ENCODE measurements around the gene SMARCA5. TPM values are rescaled to one million over a fixed set of nuclear protein-coding genes. Genes with fewer than 3 reads are reported as not detected.
"Not testable (repeated sequence)": the region's sequence is repeated elsewhere in the genome, so short reads cannot be mapped to it uniquely, and the experiment has no call there.

The SMARCA5 gene
- total RNA-seq, 1 experiment from 2014 or later: 37.4 TPM

DNA sequence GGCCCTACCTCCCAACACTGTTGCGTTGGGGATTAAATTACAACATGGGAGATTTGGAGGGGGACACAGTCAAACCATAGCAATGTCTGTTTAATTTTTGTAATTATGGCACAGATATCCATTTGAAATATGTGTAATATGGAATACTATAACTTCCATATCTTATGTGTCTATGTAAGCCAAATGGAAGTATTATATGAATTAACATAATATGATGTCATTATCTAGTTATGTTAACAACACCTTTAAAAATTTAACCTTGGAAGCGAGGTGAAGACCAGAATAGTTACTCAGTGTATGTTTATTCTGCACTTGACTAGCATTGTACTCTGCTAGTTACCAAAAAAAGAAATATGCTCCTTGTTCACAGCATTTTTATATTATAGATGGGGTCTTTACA, 4.3 kb downstream of the SMARCA5 start:
- Mint-ChIP-seq H3K9me3 (ENCODE audit: low read depth, unreplicated experiment) (no peaks in the 10 kb centered on the region), H3K27ac (ENCODE audit: unreplicated experiment) (no peak overlapping the region), H3K4me3 (ENCODE audit: low read depth, unreplicated experiment) (no peak overlapping the region), H3K4me1 (ENCODE audit: low read depth, unreplicated experiment) (peaks cover 12% of the 10 kb centered on the region), H3K36me3 (ENCODE audit: insufficient read depth, unreplicated experiment) (peaks cover 30% of the 10 kb centered on the region), H3K27me3 (ENCODE audit: unreplicated experiment) (no peaks in the 10 kb centered on the region)
- CTCF ChIA-PET: no interaction called here
- no TSS peak for BruUV-seq (replicated peaks)
- DNase-seq: no peak
- intact Hi-C loops (cut with micrococcal nuclease; ENCODE audit: unreplicated experiment): no loop called here
- TF ChIP-seq, protein P1, sequence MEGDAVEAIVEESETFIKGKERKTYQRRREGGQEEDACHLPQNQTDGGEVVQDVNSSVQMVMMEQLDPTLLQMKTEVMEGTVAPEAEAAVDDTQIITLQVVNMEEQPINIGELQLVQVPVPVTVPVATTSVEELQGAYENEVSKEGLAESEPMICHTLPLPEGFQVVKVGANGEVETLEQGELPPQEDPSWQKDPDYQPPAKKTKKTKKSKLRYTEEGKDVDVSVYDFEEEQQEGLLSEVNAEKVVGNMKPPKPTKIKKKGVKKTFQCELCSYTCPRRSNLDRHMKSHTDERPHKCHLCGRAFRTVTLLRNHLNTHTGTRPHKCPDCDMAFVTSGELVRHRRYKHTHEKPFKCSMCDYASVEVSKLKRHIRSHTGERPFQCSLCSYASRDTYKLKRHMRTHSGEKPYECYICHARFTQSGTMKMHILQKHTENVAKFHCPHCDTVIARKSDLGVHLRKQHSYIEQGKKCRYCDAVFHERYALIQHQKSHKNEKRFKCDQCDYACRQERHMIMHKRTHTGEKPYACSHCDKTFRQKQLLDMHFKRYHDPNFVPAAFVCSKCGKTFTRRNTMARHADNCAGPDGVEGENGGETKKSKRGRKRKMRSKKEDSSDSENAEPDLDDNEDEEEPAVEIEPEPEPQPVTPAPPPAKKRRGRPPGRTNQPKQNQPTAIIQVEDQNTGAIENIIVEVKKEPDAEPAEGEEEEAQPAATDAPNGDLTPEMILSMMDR (IDR thresholded peaks at IDR 0.05; ENCODE audit: unreplicated experiment): no peak

DNA sequence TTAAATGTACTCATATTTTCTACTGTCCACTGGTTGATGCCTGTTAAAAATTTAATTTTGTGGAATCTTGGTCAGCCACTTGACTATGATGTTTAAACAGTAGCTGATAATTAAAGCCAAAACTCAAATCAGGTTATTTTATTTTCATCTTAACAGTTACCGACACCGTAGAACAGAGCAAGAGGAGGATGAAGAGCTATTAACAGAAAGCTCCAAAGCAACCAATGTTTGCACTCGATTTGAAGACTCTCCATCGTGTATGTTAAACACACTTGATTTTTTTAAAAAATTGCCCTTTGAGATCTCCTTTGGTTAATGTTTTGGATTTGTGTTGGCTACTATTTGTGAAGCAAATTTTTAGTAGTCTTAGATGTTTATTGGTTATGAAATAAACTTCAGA, 10.7 kb downstream of the SMARCA5 start:
- no peak overlapping the region for H3K27ac Mint-ChIP-seq (ENCODE audit: unreplicated experiment)
- CTCF ChIA-PET: no interaction called here
- no peaks in the 10 kb centered on the region for H3K27me3 Mint-ChIP-seq (ENCODE audit: unreplicated experiment)
- H3K4me1 Mint-ChIP-seq (ENCODE audit: low read depth, unreplicated experiment): peaks cover 8% of the 10 kb centered on the region
- intact Hi-C loops (cut with micrococcal nuclease; ENCODE audit: unreplicated experiment): no loop called here
- no peaks in the 10 kb centered on the region for H3K9me3 Mint-ChIP-seq (ENCODE audit: low read depth, unreplicated experiment)
- H3K4me3 Mint-ChIP-seq (ENCODE audit: low read depth, unreplicated experiment): no peak overlapping the region
- no TSS peak for BruUV-seq (replicated peaks)
- H3K36me3 Mint-ChIP-seq (ENCODE audit: insufficient read depth, unreplicated experiment): peaks cover 24% of the 10 kb centered on the region
- DNase-seq: no peak
- TF ChIP-seq, protein P1 (IDR thresholded peaks at IDR 0.05; ENCODE audit: unreplicated experiment): no peak

DNA sequence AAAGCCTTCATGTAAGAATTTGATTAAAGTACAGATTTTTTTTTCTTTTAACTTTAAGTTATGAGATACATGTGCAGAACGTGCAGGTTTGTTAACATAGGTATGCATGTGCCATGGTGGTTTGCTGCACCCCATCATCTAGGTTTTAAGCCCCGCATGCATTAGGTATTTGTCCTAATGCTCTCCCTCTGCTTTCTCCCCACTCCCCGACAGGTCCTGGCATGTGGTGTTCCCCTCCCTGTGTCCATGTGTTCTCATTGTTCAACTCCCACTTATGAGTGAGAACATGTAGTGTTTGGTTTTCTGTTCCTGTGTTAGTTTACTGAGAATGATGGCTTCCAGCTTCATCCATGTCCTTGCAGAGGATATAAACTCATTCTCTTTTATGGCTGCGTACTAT, 14.5 kb downstream of the SMARCA5 start:
- H3K27me3 Mint-ChIP-seq (ENCODE audit: unreplicated experiment); intact Hi-C loops (cut with micrococcal nuclease; ENCODE audit: unreplicated experiment); DNase-seq; BruUV-seq (replicated peaks); H3K9me3 Mint-ChIP-seq (ENCODE audit: low read depth, unreplicated experiment); CTCF ChIA-PET; H3K4me3 Mint-ChIP-seq (ENCODE audit: low read depth, unreplicated experiment); H3K27ac Mint-ChIP-seq (ENCODE audit: unreplicated experiment); H3K4me1 Mint-ChIP-seq (ENCODE audit: low read depth, unreplicated experiment): not testable (repeated sequence)
- peaks cover 20% of the 10 kb centered on the region for H3K36me3 Mint-ChIP-seq (ENCODE audit: insufficient read depth, unreplicated experiment)

DNA sequence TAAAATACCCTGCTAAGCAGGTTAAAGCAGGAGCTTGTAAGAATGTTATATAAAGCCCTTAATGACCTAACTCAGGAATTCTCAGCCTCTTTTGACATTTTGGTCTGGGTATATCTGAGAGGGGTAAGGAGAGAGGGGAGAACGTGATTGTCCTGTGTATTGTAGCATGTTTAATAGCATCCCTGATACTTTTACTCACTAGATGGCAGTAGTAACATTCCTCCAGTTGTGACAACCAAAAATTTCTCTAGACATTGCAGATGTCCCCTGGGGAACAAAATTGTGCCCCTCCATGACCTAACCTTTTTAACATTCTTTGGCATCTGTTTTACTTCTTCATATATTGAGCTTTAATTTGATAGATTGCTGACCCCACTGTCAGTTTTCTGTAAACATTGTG, 17.9 kb downstream of the SMARCA5 start:
- Mint-ChIP-seq H3K27ac (ENCODE audit: unreplicated experiment) (no peak overlapping the region), H3K4me3 (ENCODE audit: low read depth, unreplicated experiment) (no peak overlapping the region), H3K36me3 (ENCODE audit: insufficient read depth, unreplicated experiment) (peaks cover 8% of the 10 kb centered on the region), H3K4me1 (ENCODE audit: low read depth, unreplicated experiment) (no peaks in the 10 kb centered on the region), H3K27me3 (ENCODE audit: unreplicated experiment) (no peaks in the 10 kb centered on the region), H3K9me3 (ENCODE audit: low read depth, unreplicated experiment) (no peaks in the 10 kb centered on the region)
- no peak for DNase-seq
- no TSS peak for BruUV-seq (replicated peaks)
- TF ChIP-seq, protein P1 (IDR thresholded peaks at IDR 0.05; ENCODE audit: unreplicated experiment): no peak
- intact Hi-C loops (cut with micrococcal nuclease; ENCODE audit: unreplicated experiment): no loop called here
- CTCF ChIA-PET: no interaction called here

DNA sequence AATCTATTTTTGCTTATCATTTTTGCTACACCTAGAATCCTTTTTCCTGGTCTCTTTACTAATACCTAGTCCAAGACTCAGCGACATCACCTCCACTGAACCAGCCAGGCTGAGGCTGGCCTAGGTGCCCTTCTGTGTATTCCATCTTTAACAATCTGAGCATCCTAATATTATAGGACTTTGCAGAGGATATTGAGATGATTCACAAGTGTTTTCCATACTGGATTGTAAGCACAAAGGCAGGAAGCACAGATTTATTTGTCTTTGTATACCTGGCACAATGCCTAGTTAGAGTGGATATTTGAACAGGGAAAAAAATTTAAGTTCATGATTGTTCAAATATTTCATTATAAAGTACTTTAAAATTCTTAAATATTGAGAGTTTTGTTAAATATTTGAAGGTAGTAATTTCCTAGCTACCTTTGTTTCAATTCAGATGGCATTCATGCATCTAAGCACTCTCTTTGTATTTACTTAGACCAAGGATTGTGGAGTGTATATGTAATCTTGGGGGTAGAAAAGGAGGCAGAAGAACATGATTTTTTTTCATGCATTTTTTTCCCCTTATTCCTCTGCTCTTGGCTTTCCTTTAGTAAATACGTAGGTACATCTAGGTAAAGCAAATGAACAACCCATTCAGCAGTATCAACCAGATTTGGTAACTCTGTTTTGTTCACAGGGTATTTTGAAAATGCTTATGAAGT, 18.4 kb downstream of the SMARCA5 start:
- CTCF ChIA-PET: no interaction called here
- no peaks in the 10 kb centered on the region for H3K27me3 Mint-ChIP-seq (ENCODE audit: unreplicated experiment)
- H3K4me3 Mint-ChIP-seq (ENCODE audit: low read depth, unreplicated experiment): no peak overlapping the region
- intact Hi-C loops (cut with micrococcal nuclease; ENCODE audit: unreplicated experiment): no loop called here
- TF ChIP-seq, protein P1 (IDR thresholded peaks at IDR 0.05; ENCODE audit: unreplicated experiment): no peak
- H3K27ac Mint-ChIP-seq (ENCODE audit: unreplicated experiment): no peak overlapping the region
- no peaks in the 10 kb centered on the region for H3K4me1 Mint-ChIP-seq (ENCODE audit: low read depth, unreplicated experiment)
- no peaks in the 10 kb centered on the region for H3K9me3 Mint-ChIP-seq (ENCODE audit: low read depth, unreplicated experiment)
- no peak for DNase-seq
- no TSS peak for BruUV-seq (replicated peaks)
- H3K36me3 Mint-ChIP-seq (ENCODE audit: insufficient read depth, unreplicated experiment): peaks cover 4% of the 10 kb centered on the region
